Left hindlimb (tissue), 1 donor: Measurements from ENCODE around the gene CLRN3.

ENCODE experiments used
- DNase-seq: peaks from one replicate; pipeline ENCODE4 v3.0.0-alpha.2; 2018

Gene CLRN3

DNA sequence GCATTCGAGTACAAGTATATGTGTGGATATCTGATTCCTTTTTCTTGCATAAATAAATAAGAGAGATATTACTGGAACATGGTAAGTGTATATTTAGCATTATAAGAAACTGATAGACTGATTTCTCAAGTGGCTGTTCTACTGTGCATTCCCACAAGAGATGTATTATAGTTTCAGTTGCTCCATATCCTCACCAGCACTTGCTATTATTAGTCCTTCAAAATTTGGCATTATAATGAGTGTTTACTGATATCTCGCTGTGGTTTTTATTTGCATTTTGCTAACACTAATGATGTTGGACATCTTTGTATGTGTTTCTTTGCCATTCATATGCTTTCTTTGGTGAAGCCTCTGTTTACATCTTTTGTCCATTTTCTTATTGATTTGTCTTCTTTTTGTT is 4.4 kb upstream of the CLRN3 start:
- DNase-seq: no peak

GRCh38 chr10:127896590-127896989 is 3.8 kb upstream of the CLRN3 start:
- no peak for DNase-seq

- no peak for DNase-seq
Observed at GRCh38 chr10:127894146-127894545, 1.4 kb upstream of the CLRN3 start.

- no peak for DNase-seq
Observed at GRCh38 chr10:127890832-127891334, 1.9 kb downstream of the CLRN3 start.

DNA sequence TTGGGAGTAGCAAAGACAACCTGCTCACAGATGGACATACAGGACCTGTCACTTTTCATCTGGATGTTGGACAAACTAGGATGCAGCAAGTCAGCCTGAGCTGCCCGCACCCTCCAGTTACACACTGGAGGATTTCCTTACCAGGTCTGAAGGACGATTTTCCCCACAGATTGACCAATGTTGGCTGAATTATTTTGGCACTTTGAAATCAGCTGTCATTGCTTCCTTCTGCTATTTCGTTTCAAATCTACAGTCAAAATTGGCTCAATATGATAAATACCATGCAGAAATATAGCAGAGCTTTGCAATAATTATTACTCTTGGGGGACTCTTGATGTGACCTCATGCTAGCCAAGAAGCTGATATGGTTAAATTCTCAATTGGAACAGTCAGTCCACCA is 2.5 kb downstream of the CLRN3 start:
- DNase-seq: no peak

DNA sequence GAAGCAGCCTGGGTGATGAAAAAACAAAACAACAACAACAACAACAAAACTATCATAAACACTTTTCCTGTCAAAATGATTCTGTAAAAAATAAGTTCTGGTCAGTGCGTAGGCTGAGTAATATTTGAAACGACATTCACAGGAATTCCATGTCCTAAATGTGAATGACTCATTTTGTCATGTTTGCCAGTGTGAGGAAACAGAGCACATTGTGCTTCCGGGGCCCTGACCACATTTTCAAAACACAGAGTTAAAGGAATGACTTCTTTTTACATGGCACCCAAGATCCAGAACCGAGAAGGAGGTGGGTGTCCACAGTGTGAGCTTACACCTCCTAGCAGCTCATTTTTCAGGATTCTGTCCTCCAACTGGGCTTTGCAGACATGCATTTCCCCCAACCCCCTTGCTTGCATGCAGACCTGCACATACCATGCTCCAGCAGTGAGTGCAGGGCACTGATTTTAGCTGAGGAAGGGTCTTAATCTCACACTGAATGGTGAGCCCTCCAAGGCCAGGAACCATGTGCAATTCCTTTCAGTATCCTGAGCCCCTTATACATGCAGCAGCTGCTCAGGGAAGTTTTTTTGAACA is 3.0 kb downstream of the CLRN3 start:
- DNase-seq: no peak

DNA sequence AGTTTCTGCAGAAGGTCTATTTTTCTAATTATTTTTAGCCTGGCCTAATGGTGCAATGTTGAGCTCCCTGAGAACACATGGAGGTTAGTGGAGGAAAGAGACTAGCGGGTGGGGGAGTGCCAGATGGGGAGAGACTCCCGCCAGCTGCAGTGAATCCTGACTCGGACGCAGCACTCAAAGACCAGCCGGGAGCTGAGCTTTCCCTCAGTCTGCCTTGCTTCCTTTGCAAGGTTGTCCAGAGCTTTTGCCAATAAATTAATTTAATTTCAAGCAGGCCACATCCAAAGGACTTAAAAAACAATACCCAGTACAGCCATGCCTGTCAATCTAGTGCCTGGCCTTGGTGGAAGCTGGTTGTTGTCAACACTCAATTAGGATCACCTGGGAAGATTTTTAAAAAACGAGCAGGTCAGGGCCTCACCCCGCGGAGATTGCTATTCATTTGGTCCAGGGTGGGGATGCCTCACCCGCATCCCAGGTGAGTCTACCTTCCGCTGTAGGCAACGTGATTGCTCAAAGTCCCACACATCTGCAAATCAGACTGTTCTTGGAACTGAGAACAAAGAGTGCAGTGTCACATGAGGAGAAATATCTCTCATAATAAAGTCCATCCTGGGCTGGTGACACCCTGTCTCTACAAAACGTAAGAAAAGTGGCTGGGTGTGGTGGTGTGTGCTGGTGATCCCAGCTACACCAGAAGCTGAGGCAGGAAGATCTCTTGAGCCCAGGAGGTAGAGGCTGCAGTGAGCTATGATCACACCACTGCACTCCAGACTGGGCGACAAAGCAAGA is 4.0 kb downstream of the CLRN3 start:
- no peak for DNase-seq

DNA sequence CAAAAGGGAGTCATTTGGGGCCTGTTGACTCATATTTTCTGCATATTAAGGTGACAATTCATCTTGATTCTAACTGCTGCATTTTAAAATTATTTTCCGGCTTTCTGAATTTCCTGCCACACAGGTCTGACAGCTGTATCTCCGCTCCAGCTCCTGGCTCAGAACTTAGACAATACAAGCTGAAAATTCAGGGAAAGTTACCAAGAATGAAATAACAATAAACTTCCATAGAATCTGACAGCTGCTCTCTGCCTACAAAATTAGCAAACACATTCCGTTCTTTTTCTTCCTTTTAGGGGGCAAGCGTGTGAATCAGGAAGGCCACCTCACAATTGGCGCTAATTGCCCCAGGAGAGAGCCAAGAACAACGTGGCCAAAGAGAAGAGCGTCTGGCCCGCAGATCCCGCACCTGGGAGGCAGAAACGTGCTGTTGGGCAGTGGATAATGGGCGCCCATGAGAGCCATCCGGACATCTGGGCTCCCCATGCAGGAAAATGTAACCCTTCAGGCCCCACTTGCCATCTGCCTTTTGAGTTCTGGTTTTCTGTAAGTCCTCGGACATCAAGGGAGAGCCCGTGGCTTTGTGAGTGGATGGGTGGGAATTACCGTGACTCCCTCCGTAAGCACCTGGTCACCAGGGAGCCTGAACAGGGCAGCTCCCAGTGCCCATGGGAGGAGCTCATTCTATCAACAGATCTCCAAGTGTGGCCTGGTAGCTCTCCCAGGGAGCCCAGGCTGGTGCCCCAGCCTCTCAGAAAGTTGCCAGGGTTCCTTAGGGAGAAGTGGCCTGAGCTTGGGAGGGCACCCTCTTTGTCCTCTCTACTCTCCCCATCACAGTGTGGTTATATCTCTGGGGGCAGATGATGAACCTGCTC is 5.0 kb downstream of the CLRN3 start:
- DNase-seq: no peak

GRCh38 chr10:127886371-127887051 is 6.2 kb downstream of the CLRN3 start:
- DNase-seq: no peak

DNA sequence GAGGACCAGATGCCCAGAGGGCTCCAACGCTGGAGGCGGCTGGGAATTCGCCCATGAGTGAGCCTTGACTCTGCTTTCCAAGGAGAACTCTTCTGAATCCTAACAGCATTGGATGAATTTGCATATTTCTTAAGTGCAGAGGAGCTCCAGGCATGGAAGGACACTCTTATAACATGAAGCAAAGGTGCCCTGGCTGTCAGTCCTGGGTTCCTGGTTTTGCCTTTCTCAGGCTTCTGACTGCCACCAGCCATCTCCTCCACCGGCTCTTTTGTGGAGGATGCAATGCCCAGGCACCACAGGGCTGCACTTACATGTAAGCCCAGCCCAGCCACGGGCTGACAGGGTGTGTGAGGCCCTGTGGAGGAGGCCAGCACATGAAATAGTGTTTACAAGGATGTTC is 8.2 kb downstream of the CLRN3 start:
- DNase-seq: no peak

DNA sequence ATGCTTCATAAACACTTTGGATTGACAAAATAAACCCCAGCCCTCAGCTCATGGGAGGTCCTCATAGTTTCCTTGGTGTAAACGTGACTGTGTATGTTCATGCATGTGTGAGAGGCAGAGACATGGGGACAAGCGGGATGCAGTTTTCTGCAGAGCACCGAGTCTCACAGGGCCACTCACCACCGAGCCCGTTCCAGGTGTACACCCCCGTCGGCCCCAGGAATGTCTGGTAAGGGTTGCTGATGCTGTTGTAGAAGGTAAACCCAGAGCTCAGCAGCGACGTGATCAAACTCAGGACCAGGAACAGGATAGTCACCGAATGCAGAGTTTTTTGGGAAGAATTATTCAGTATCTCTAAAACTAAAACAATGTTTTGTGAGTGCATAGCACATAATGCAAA is 9.2 kb downstream of the CLRN3 start:
- DNase-seq: no peak

- no peak for DNase-seq
Observed at GRCh38 chr10:127882801-127883459, 9.8 kb downstream of the CLRN3 start.

GRCh38 chr10:127882391-127882790 is 10.3 kb downstream of the CLRN3 start:
- DNase-seq: no peak

DNA sequence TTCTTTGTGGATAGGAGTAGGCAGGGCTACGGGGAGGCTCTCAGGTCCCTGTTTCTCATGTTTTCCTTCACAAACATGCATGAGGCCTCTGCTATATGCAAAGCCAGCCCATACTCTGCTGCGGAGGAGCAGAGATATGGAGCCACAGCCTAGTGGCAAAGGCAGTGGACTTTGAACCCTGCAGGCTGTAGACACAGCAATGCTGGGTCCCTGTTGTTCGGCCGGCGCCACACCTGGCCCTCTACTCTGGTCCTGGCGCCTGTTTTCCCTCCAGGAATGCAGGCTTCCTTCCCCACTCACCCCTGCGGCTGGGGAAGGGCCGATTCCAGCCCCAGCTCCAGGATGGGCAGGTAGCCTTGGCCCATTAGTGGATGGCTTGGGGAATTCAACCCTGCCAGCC is 11.5 kb downstream of the CLRN3 start:
- no peak for DNase-seq

GRCh38 chr10:127880557-127880956 is 12.2 kb downstream of the CLRN3 start:
- DNase-seq: no peak

GRCh38 chr10:127878475-127879055 is 14.2 kb downstream of the CLRN3 start:
- DNase-seq: no peak

DNA sequence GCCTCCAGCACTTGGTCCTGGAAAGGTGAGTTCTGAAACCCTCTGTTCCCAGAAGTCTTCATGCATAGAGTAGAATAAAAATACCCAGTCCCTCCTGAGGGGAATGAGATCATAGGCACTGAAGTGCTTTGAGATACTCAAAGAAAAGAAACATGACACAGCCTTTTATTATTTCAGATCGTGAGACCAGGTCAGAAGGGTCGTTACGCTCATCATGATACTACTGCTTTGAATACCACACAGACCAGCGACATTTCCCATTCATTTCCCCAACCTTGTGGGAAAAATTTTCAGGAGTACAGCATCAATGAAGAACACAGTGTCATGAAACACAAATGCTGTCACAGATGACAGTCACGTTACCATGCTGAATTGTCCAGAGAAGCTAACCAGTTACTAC is 15.0 kb downstream of the CLRN3 start:
- DNase-seq: no peak

- DNase-seq: no peak
Observed at GRCh38 chr10:127877116-127877515, 15.6 kb downstream of the CLRN3 start.

DNA sequence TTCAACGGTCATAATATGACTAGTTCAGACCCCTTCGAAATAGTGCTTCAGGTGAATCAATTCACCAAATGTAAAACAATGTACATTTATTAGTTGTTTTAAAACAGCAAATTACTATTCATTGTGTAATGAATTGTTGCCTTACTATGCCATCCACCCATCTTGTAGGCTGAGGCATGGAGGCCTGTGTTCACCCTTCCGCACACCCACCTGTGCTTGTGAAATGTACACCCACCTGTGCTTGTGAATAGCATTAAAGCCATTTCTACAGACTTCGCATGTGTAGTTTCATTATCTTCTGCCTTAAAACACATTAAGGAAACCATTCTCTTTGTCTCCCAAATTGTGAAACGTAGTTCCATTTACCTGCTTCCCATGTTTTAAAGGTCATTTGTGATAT is 16.8 kb downstream of the CLRN3 start:
- no peak for DNase-seq

GRCh38 chr10:127875449-127875765 is 17.3 kb downstream of the CLRN3 start:
- DNase-seq: no peak

DNA sequence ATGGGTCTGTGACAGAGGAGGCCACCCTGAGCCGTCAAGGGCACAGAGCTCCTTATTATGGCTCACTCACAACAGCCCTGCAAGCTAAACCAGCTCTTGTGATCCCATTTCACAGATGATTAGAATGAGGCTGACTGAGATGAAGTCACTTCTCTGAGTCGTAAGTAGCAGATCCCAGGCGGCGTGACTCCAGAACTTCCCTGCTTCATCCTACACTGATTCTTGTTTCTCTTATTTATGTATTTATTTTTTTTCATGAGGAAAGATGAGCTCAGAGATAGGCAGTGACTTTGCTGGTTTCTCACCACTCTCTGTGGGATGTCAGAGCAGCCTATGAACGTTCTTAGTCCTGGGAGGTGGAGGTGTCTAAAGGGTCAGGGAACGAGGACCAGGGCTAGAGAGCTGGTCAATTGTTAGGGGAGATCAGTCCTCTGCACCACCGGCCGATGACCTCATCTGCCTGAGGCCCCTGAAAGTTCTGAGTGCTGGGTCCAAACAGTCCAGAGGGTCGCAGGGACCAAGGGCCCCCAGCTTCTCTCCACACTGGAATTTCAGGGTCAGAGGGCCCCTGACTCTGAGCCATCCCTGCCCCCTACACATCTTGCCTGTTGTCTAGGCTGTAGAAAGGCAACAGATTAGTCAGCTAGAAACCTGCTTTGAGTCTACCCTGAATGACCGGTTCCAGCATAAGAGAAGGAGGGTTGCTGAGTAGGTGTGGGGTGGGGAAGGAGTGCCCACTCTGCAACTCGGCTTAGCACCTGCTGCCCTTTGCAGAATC is 17.9 kb downstream of the CLRN3 start:
- no peak for DNase-seq
